Stomach (tissue), 4 donors: Measurements from ENCODE around the gene PCNP.
A peak's percentile ranks its signal among the peaks of the same experiment; 100 is the strongest.

Experiments used
- CTCF ChIP-seq, 7 experiments: fragments of 450-650 bp in 4 of 7; fragments of 200-600 bp in 3 of 7; sonication (generic) in 3 of 7; IDR thresholded peaks; one replicate each; pipeline ENCODE4 v1.5.1; 2016 to 2019; ENCODE audit warnings: antibody characterized with exemption in 7 of 7, control low read depth in 2 of 7, mild to moderate bottlenecking in 1 of 7
- EP300 ChIP-seq: sonication (generic); formaldehyde crosslinking; IDR thresholded peaks from one replicate; pipeline ENCODE4 v1.6.1; 2017; ENCODE audit warnings: antibody characterized with exemption

GRCh38 chr3:101635954-101636798, 62.2 kb downstream of the PCNP start:
- peak in 4 of 7 experiments; percentile 11 to 37 (median 34) for TF ChIP-seq CTCF (IDR thresholded peaks at IDR 0.05)
- TF ChIP-seq EP300 = no peak
